ENCODE measurements around the gene RHBDD3.

The RHBDD3 gene

DNA sequence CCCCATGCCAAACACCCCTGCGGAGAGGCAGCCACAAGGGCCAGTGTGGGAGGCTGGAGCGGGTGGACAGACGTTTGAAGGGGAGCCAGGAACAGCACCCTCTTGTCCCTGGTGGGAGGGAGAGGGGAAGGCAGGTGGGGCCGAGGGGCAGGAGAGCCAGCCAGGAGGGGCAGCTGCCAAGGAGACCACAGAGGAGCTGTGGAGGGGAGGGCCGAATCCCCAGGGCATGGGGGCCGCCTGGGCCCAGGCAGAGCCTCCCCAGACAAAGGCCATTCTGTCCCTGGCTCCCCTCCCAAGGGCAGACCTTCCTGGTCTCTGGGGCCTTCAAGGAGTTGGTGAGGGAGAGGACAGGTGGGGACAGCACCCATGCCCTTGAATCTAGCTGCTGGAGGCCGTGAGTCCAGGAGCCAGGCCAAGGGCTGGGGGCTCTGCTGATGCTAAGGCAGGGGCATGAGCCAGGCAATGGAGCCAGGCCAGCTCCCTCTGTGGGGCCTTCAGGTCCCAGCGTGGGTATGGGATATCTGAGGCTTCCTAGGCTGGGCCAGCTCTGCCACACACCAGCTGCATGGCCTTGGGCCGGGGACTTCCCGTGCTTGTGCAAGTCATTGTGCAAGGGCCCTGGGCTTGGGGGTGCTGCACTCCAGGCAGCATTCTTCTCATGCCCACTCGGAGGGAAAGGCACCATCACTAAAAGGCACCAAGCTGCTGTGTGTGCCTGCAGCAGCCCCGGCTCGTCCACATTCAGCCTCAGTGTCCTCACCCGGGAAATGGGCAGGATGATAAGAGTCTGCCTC lies 50.7 kb downstream of the RHBDD3 start:
- DNase-seq, result no peak

DNA sequence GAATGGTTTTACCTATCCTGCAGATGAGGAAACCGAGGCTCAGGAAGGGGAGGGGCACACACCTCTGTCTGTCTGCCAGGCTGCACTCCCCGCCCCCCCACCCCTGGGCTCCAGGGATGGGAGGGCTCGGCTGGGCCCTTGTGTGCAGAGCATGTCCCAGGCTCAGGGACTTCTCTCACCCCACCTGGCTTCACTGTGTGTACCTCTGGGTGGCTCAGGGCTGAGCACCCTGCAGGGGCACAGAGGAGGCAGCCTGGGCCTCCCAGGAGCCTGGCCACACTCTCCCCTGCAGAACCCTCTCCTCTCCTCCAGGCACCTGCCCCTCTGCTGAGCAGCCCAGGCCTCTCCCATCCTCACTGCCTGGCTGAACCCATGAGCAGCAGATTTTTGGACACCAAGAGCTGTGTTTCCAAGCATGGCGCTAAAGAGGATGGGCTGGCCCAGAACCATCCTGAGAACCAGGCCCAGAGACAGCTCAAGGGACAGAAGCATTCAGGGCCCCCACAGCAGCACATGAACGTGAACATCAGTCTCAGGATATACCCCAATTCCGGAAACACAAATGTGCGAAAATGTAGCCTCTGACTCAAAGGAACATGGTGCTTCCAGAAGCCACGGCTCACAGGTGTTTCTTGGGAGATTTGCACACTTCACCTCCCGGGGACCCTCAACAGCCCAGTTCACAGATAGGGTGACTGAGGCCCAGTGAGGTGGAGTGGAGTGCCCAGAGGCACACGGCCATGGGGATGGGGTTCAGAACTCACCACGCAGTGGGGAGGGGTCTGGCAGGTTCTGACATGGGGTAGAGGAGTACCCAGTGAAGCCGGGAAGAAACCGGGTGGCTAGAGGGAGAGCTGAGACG lies 51.5 kb downstream of the RHBDD3 start:
- DNase-seq, result no peak

DNA sequence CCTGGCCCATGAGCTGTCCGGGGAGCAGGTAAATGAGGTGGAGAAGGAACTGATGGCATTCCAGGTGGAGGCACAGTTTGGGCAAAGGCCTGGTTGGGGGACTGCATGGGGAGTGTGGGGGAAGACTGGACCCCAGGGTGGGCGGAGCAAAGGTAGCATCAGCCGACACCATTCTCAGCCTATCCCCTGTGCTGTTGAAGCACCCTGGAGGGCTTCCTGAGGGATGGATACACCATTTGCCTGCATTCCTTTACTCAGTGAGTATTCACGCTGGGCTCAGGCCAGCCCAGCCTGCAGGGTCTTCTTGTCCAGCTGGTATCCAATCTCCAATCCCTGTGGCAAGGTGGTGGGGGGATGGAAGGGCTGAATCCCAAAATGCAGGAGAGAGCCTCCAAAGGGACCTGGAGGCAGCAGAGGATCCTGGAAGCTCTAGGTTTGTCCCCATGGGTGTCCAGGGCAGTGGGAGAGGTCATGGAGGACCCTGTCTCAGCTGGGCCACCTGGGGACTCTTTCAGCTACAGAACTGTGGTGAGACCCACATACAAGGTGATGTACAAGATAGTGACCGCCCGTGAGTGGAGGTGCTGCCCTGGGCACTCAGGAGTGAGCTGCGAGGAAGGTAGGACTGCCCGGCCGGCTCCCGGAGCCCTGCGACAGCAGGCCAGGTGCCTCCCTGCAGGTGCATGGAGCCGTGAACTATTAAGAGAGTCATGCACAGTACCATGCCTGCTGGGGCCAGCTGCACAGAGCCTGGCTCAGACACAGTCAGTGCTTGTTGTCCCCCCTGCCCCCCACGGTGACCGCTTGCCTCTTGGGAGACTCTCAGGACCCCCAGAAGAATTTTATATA lies 52.5 kb downstream of the RHBDD3 start:
- DNase-seq, result no peak

DNA sequence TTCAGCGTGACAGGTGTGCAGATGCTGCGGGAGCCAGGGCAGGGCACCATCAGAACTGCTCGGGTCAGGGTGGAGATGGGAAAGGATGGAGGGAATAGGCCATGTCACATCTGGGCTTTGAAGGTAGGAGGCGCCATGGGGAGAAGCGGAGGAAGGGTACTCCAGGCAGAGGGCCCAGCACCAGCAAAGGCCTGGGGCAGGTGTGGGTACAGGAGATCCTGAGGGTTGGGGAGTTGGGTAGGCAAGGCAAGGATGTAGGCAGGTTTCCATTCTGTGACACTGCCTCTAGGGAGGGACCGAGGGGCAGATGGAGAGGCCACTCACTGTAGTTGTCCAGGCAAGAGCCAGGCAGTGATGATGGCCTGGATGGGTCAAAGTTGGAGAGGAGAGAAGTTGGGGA lies 53.5 kb downstream of the RHBDD3 start:
- DNase-seq, result no peak

DNA sequence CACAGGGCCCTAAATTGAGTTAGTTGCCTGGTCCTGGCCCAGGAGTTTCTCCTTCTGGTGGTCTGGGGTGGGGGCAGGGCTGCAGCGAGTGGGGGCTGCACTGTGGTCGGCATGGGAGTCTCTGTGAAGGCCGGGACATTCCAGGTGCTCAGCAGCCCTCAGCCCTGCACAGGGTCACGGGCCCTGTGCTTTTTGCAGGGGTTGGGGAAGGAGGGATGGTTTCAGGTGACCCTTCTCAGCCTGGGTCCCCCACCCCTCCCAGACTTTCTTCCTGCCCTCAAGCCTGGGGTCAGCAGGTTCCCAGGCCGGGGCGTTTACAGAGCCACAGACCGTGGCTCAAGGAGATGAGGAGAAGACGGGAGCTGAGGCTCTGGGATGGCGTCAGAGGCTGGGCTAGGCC lies 54.3 kb downstream of the RHBDD3 start:
- no peak for DNase-seq

DNA sequence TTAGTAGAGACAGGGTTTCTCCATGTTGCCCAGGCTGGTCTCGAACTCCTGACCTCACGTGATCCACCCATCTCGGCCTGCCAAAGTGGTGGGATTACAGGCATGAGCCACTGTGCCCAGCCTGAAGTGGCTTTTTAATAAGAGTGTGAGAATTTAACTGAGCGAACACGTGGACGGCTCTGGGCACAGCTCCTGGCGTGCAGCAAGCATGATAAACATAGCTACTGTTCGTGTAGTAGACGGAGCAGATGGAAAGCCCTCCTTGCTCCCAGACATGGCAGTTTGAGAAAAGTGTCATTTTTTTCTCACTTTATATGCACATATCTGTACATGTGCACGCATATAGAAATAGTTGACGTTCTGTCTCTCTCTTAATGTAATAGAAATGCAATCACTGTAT lies 55.0 kb downstream of the RHBDD3 start:
- DNase-seq, result no peak

DNA sequence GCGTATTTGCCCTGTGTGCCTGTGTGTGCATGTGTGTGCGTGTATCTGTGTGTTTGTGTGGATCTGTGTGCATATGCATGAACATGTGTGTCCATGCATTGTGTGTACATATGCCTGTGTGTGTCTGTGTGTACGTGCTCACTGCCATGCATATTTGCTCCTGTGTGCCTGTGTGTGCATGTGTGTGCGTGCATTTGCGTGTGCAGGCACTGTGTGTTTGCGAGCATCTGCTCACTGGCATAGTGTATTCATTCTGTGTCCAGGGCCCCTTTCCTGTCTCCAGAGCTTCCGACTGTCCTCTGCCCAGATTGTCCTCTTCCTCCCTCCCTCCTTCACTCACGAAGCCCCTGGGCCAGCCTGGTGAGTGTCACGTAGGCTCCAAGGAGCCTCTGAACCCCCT lies 56.3 kb downstream of the RHBDD3 start:
- DNase-seq, result no peak

DNA sequence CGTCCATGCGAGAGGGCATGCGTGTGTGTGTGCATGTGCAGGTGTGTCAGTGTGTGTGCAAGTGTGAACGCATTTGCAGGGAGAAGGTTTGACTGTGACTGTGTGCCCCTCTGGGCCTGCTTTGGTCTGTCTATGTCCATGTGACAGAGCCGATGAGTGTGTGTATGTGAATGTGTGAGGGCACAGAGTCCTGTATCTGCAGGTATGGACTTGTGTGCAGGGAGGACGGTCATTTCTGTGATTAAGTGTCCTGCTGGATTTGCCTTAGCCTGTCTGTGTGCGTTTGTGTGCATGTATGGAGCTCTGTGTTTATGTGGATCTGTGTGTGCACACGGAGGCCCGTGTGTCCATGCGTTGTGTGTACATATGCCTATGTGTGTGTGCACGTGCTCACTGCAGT lies 56.7 kb downstream of the RHBDD3 start:
- no peak for DNase-seq

Measured in effector CD4-positive, alpha-beta T cell (primary cell).